NB4 (cell line): Measurements from ENCODE around the gene YEATS4.

Experiments
- MYC ChIP-seq: IDR thresholded peaks from 2 replicates; pipeline ENCODE4 v1.6.1; 2011; ENCODE audit warnings: low read depth, low read length
- TF ChIP-seq, protein P1 (sequence below): IDR thresholded peaks from one replicate; pipeline ENCODE4 v1.5.1; 2012; ENCODE audit warnings: low read depth, low read length

DNA sequence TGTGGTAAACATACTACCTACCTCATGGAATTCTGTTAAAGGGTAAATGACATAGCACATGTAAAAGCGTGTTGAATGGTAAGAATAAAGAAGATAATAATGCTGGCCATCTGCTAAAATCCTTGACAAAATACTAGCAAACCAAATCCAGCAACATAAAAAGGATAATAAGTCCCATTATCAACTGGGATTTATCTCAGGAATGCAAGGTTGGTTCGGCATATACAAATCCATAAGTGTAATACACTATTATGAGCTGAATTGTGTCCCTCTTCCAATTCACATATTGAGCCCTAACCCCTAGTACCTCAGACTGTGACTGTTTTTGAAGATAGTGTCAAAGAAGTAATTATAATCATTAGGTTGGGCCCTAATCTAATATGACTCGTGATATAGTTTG, 37.4 kb downstream of the YEATS4 start:
- TF ChIP-seq, protein P1, sequence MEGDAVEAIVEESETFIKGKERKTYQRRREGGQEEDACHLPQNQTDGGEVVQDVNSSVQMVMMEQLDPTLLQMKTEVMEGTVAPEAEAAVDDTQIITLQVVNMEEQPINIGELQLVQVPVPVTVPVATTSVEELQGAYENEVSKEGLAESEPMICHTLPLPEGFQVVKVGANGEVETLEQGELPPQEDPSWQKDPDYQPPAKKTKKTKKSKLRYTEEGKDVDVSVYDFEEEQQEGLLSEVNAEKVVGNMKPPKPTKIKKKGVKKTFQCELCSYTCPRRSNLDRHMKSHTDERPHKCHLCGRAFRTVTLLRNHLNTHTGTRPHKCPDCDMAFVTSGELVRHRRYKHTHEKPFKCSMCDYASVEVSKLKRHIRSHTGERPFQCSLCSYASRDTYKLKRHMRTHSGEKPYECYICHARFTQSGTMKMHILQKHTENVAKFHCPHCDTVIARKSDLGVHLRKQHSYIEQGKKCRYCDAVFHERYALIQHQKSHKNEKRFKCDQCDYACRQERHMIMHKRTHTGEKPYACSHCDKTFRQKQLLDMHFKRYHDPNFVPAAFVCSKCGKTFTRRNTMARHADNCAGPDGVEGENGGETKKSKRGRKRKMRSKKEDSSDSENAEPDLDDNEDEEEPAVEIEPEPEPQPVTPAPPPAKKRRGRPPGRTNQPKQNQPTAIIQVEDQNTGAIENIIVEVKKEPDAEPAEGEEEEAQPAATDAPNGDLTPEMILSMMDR, result no peak
- TF ChIP-seq MYC, result no peak
